ENCODE measurements around the gene DCLK3. TPM values are rescaled to one million over a fixed set of nuclear protein-coding genes. Genes with fewer than 3 reads are reported as not detected.
A peak's percentile ranks its signal among the peaks of the same experiment; 100 is the strongest.

Gene DCLK3
- total RNA-seq, 6 donors from 2014 or later = 0.03 to 0.40 TPM; not detected in 4

DNA sequence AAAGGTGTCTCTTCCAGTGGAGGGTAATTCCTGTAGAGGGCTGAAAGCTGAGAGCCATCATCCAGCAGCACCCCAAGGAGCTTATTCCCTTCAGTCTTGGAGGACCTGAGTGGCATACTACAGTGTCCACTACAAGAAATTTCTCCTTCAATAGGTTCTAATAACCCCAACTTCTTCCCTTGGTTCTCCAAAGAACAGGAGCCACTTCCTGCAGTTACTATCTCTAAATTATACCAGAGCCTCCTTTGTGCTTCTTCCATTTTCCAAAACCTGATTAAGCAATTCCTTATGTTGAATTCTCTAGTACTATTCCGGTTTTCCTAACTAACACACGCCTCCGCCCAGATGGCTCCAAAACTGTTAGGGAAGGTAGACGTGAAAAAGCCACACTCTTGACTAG lies 50.4 kb downstream of the DCLK3 start:
- Histone ChIP-seq H3K27ac (no peak overlapping the region), H3K27me3 (no peaks in the 10 kb centered on the region), H3K4me3 (no peak overlapping the region), H3K36me3 (no peaks in the 10 kb centered on the region), H3K4me1 (no peaks in the 10 kb centered on the region), H3K9me3 (no peaks in the 10 kb centered on the region)
- TF ChIP-seq, protein P1, sequence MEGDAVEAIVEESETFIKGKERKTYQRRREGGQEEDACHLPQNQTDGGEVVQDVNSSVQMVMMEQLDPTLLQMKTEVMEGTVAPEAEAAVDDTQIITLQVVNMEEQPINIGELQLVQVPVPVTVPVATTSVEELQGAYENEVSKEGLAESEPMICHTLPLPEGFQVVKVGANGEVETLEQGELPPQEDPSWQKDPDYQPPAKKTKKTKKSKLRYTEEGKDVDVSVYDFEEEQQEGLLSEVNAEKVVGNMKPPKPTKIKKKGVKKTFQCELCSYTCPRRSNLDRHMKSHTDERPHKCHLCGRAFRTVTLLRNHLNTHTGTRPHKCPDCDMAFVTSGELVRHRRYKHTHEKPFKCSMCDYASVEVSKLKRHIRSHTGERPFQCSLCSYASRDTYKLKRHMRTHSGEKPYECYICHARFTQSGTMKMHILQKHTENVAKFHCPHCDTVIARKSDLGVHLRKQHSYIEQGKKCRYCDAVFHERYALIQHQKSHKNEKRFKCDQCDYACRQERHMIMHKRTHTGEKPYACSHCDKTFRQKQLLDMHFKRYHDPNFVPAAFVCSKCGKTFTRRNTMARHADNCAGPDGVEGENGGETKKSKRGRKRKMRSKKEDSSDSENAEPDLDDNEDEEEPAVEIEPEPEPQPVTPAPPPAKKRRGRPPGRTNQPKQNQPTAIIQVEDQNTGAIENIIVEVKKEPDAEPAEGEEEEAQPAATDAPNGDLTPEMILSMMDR (IDR thresholded peaks at IDR 0.05) = no peak
- TF ChIP-seq EP300 (IDR thresholded peaks at IDR 0.05) = no peak
- no peak for TF ChIP-seq POLR2A (IDR thresholded peaks at IDR 0.05)
- no peak for TF ChIP-seq POLR2AphosphoS5 (IDR thresholded peaks at IDR 0.05)
- ATAC-seq (ENCODE audit: low FRiP score in 2 of 2) = no peak
- DNase-seq = no peak
- 94 to 100% methylated on average over 4 of the region's 4 CpGs for WGBS, 2 donors

DNA sequence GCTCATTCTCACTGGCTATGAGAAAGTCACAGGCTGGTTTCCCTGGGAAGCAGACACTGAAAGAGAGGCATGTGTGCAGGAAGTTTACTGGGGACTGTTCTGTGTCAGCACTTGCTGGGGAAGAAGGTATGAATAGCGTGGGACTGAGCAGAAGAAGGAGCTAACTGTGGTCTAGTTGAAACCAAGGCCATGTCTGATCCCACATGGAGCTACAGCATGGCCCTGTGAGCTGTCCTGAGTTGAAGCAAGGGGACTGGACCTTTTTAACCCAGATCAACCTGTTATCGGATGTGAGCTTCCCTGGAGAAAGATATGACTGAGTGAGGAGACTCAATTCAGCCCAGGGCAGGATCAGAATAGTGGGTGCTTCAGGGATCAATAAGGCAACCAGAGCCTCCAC lies 53.7 kb downstream of the DCLK3 start:
- Histone ChIP-seq H3K27me3 (no peaks in the 10 kb centered on the region), H3K4me3 (no peak overlapping the region), H3K36me3 (no peaks in the 10 kb centered on the region), H3K27ac (no peak overlapping the region), H3K9me3 (no peaks in the 10 kb centered on the region), H3K4me1 (no peaks in the 10 kb centered on the region)
- ATAC-seq (ENCODE audit: low FRiP score in 2 of 2) = no peak
- TF ChIP-seq EP300 (IDR thresholded peaks at IDR 0.05) = no peak
- no peak for TF ChIP-seq POLR2AphosphoS5 (IDR thresholded peaks at IDR 0.05)
- no peak for TF ChIP-seq POLR2A (IDR thresholded peaks at IDR 0.05)
- TF ChIP-seq, protein P1 (IDR thresholded peaks at IDR 0.05) = no peak
- no peak for DNase-seq
- 44 to 65% methylated on average over 2 of the region's 2 CpGs for WGBS, 2 donors

DNA sequence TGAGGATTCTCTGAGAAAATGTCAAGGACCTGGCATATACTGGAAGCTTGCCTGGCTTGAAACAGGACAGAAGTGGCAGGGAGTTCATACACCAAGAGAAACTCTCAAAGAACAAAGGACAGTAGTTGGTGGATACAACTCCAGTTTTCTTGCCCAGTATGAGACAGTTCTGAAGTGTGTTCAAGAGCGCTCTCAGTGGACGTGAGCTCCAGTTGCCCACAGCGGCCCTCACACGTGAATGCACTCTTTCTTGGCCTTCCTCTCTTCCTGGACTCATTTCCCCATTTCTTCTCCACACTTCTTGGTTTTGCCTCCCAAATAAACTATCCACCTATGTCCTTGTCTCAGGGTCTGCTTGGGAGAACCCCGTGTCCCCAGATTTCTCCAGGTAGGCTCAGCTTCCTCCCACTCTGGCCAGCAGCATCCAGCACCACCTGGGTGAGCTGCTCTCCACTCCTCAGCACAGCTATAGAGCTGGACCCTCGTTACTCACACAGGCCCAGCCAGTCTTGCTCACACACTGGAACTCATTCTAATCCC lies 54.5 kb downstream of the DCLK3 start:
- H3K27me3 ChIP-seq = no peaks in the 10 kb centered on the region
- WGBS, 2 donors = 84 to 86% methylated on average over 6 of the region's 6 CpGs
- no peaks in the 10 kb centered on the region for H3K9me3 ChIP-seq
- no peaks in the 10 kb centered on the region for H3K36me3 ChIP-seq
- no peak overlapping the region for H3K27ac ChIP-seq
- no peak overlapping the region for H3K4me3 ChIP-seq
- ATAC-seq (ENCODE audit: low FRiP score in 2 of 2) (no peak), DNase-seq (no peak)
- H3K4me1 ChIP-seq = no peaks in the 10 kb centered on the region
- TF ChIP-seq, protein P1 (IDR thresholded peaks at IDR 0.05) = no peak
- no peak for TF ChIP-seq POLR2A (IDR thresholded peaks at IDR 0.05)
- no peak for TF ChIP-seq POLR2AphosphoS5 (IDR thresholded peaks at IDR 0.05)
- TF ChIP-seq EP300 (IDR thresholded peaks at IDR 0.05) = no peak

DNA sequence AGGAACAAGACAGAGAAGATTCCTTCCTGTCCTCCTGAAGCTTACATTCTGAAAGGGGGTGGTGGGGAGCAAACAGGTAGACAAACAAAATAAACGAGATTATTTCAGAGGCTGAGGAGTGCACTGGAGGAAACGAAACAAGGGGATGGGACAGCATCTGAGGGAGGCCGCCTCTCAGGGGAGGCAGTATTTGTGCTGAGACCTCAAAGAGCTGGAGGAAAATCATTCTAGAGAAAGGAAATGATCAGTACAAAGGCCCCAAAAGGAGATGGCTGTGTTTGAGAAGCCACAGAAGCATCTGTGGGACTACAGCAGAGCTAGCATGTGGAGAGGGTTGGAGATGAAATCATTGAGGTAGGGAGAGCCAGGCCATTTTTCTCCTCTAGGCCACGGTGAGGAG lies 55.1 kb downstream of the DCLK3 start:
- Histone ChIP-seq H3K4me1 (no peaks in the 10 kb centered on the region), H3K36me3 (no peaks in the 10 kb centered on the region), H3K27me3 (no peaks in the 10 kb centered on the region), H3K27ac (no peak overlapping the region), H3K4me3 (no peak overlapping the region), H3K9me3 (no peaks in the 10 kb centered on the region)
- TF ChIP-seq, protein P1 (IDR thresholded peaks at IDR 0.05) = no peak
- TF ChIP-seq POLR2AphosphoS5 (IDR thresholded peaks at IDR 0.05) = no peak
- no peak for DNase-seq
- 71 to 81% methylated on average over 4 of the region's 4 CpGs for WGBS, 2 donors
- ATAC-seq (ENCODE audit: low FRiP score in 2 of 2) = no peak

DNA sequence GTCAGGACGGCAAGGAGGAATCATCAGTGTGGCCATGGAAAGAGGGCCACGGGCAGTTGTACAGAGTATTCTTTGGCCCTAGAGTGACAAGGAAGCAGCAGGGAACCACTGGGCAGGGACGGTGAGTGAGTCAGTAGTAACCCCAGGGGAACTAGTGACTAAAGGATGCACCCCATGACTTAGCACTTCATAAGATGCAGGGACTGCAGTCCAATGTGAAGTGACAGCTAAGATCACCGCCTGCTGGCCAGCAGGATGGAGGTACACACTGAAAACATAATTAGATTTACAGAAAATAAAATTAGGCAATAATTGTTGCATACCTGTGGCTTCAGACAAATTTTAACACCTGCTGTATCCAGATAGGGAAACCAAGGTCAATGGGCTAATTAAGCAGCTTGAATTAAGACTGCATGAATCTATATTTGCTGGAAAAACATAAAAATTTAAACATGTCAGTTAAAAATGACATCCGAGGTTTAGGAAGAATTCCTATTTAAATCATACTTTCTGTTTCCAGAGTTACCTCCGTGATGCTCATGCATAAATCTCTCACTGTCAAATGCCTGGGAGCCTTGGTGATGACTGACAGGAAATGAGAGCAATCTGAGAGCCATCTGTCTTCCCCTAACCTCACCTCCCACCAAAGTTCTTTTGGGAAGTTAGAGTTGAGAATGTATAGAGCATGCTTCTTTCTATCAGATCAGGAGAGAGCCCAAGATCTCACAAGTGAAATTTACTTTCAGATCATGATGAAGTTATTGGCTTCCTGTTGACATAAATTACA lies 56.5 kb downstream of the DCLK3 start:
- no peak overlapping the region for H3K27ac ChIP-seq
- H3K4me1 ChIP-seq = no peaks in the 10 kb centered on the region
- ATAC-seq (ENCODE audit: low FRiP score in 2 of 2) (no peak), DNase-seq (no peak)
- H3K27me3 ChIP-seq = no peaks in the 10 kb centered on the region
- H3K36me3 ChIP-seq = no peaks in the 10 kb centered on the region
- 56 to 65% methylated on average over 6 of the region's 6 CpGs for WGBS, 2 donors
- H3K9me3 ChIP-seq = no peaks in the 10 kb centered on the region
- no peak for TF ChIP-seq POLR2A (IDR thresholded peaks at IDR 0.05)
- no peak for TF ChIP-seq EP300 (IDR thresholded peaks at IDR 0.05)
- TF ChIP-seq, protein P1 (IDR thresholded peaks at IDR 0.05) = peak in 1 of 6 experiments; percentile 5
- no peak overlapping the region for H3K4me3 ChIP-seq
